ENCODE data around the gene KCNJ4.

- no peak for TF ChIP-seq CTCF (IDR thresholded peaks at IDR 0.05)
- no peak for TF ChIP-seq POLR2A (IDR thresholded peaks at IDR 0.05)
These were observed 22.6 kb upstream of the KCNJ4 start for GRCh38 chr22:38477585-38477984.

Data from thyroid gland (tissue), 4 donors.